ENCODE results near the gene ANO2.

Gene ANO2

DNA sequence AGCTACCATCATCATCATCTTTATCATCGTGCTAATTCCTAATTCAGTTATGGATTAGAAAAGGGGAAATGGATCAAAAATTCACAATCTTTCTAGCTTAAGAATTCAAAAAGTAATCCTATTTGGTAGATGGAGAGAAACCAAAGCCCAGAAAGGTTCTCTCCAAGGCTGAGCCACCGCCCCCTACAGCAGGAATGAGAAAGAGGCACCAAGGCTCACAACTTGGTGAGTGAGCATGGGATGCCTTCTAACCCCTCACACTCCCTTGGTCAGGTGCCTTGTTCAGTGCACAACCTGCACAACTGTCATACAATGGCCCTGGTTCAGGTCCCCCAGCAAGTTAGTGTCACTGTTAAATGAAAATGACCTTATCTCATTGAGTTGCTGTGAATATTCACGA lies 171.5 kb downstream of the ANO2 start:
- no peak for DNase-seq (ENCODE audit: low read depth)

DNA sequence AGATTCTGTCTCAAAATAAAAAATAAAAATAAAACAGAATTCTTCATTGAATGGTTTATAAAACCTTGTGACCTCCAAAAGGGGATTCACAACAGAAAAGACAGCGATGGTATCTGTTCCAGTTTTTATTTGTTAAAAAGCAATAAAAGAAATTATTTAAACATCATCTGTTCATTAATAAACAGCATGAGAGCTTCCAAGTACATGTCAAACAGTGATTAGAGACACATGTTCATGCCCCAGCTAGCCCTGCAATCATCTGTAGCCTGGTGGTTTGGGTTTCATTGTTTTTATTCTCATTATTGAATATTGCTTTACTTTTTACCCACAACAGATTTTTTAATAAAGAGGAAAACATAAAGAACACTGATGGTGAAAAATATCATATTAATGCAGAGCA lies 173.3 kb downstream of the ANO2 start:
- TF ChIP-seq, protein P1, sequence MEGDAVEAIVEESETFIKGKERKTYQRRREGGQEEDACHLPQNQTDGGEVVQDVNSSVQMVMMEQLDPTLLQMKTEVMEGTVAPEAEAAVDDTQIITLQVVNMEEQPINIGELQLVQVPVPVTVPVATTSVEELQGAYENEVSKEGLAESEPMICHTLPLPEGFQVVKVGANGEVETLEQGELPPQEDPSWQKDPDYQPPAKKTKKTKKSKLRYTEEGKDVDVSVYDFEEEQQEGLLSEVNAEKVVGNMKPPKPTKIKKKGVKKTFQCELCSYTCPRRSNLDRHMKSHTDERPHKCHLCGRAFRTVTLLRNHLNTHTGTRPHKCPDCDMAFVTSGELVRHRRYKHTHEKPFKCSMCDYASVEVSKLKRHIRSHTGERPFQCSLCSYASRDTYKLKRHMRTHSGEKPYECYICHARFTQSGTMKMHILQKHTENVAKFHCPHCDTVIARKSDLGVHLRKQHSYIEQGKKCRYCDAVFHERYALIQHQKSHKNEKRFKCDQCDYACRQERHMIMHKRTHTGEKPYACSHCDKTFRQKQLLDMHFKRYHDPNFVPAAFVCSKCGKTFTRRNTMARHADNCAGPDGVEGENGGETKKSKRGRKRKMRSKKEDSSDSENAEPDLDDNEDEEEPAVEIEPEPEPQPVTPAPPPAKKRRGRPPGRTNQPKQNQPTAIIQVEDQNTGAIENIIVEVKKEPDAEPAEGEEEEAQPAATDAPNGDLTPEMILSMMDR (IDR thresholded peaks at IDR 0.05; ENCODE audit: insufficient read depth, low read depth, low read length, missing control alignments): no peak
- no peak overlapping the region for H3K4me3 ChIP-seq (ENCODE audit: low read depth, low read length)
- no peak for DNase-seq (ENCODE audit: low read depth)

More for the DNA sequence above, 171.5 kb downstream of the ANO2 start:
- H3K4me3 ChIP-seq (ENCODE audit: low read depth, low read length): no peak overlapping the region
- TF ChIP-seq, protein P1 (IDR thresholded peaks at IDR 0.05; ENCODE audit: insufficient read depth, low read depth, low read length, missing control alignments): no peak

DNA sequence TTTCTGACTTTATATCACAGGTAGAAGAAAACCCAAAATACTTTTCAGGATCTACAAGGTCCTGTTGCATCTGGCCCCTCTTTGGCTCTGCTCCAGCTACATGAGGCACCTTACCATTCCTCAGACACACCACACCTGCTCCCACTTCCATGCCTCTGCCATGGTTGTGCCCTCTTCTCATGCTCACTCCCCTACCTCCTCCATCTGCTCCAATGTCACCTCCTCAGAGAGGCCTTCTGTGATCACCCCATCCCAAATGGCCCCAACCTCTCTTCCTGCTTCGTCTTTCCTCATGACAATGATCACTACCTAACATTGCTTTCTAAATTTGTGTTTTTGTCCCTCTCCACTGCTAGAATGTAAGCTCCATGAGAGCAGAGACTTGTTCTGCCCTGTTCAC lies 174.3 kb downstream of the ANO2 start:
- TF ChIP-seq, protein P1 (IDR thresholded peaks at IDR 0.05; ENCODE audit: insufficient read depth, low read depth, low read length, missing control alignments): no peak
- H3K4me3 ChIP-seq (ENCODE audit: low read depth, low read length): no peak overlapping the region
- DNase-seq (ENCODE audit: low read depth): no peak

DNA sequence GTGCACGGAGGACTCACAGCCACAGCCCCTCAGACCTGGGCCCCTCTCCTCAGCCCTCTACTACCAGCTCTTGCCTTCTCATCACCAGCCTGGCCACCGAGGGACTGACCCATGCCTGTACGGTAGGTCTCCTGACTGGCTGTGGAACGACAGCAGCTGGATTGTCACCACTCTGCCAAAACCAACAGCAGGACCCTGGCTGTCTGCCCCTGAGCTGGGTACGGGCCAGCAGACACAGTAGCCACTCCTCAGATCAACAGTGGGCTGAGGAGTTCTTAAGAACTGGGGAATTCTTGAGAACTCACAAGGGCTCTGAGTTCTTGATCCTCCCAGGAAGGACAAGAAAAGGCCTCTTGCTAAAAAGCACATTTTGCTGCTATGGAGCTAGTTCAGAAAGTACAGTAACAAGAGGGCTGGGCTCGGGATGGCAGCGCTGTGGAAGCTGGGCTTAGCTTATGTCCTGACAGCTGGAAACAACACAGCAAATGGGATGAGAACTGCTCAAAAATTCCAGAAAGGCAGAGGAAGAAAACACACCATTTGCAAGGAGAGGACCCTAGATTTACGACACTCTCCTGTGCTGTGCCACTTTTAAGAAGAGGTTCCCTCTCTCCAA lies 176.4 kb downstream of the ANO2 start:
- DNase-seq (ENCODE audit: low read depth): no peak
- H3K4me3 ChIP-seq (ENCODE audit: low read depth, low read length): no peak overlapping the region
- TF ChIP-seq, protein P1 (IDR thresholded peaks at IDR 0.05; ENCODE audit: insufficient read depth, low read depth, low read length, missing control alignments): no peak

DNA sequence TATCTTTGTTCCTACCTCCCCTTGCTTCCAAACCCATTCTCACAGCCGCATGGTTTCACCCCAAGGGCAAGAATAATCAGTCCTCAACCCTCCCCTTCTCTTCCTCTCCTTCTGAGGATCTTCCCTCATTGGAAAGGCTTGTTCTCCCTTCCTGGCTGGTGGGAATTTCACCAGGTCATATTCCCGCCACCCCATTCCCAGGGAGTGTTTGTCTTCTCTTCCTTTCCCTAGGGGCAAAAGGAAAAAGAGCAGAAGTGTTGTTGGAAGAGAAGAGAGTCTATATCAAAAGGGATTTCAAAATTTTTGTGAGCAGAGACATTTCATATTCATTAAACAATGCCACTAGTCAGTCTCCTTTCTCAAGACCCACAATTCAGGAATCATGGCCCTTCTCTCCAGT lies 176.9 kb downstream of the ANO2 start:
- TF ChIP-seq, protein P1 (IDR thresholded peaks at IDR 0.05; ENCODE audit: insufficient read depth, low read depth, low read length, missing control alignments): no peak
- no peak overlapping the region for H3K4me3 ChIP-seq (ENCODE audit: low read depth, low read length)
- DNase-seq (ENCODE audit: low read depth): no peak

DNA sequence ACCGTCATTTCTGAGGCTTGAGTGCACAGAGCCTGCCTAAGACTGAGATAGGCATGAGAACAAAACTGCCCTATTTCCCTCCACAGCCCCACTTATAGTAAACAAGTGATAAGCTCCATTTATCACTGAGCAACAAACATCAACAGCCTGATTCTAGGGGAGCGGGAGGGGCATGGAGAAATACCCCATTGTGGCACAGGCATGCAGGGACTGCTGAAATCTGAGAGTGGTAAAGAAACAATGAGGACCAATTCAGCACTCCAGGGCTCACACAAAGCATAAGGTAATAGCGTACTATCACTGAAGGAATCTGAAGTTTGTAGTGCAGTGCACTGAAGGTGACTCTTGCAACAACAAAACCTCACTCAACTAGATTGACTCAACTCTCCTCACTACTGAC lies 186.7 kb downstream of the ANO2 start:
- TF ChIP-seq, protein P1 (IDR thresholded peaks at IDR 0.05; ENCODE audit: insufficient read depth, low read depth, low read length, missing control alignments): no peak

DNA sequence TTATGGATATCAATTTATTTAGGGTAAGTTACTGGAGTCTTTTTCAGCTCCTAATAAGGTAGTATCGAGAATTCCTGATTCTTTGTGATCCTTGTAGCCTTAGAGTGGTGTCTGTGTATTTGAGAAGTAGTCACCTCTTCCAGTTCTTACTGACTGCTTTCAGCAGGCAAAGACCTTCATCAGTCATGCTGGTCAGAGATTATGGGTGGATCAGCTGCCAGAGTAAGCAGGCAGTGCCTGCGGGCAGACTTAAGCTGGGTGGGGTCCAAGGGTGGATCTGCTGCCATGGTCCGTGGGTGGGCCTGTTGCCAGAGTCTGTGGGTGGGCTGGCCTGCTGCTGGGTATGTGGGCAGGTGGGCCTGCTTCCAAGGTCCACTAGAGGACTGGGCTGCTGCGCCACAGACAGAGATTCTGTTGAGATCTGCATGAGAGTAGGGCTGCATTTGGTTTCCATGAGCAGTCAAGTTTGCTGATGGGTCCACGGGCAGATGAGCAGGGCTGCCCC lies 188.7 kb downstream of the ANO2 start:
- TF ChIP-seq, protein P1 (IDR thresholded peaks at IDR 0.05; ENCODE audit: insufficient read depth, low read depth, low read length, missing control alignments): no peak
- no peak for DNase-seq (ENCODE audit: low read depth)
- no peak overlapping the region for H3K4me3 ChIP-seq (ENCODE audit: low read depth, low read length)

More for the DNA sequence above, 186.7 kb downstream of the ANO2 start:
- no peak for DNase-seq (ENCODE audit: low read depth)
- H3K4me3 ChIP-seq (ENCODE audit: low read depth, low read length): no peak overlapping the region

Data from GM12865 (cell line).